IMR-90 (cell line): ENCODE results near the gene VEPH1.

Experiments
- FOS ChIP-seq: fragments of 150-350 bp; IDR thresholded peaks from 2 replicates; pipeline ENCODE4 v1.6.1; 2016; ENCODE audit warnings: low read depth, low read length
- MAFK ChIP-seq: IDR thresholded peaks from 2 replicates; pipeline ENCODE4 v1.6.1; 2012; ENCODE audit warnings: low read depth, low read length, improper control_type of control experiment
- MXI1 ChIP-seq: IDR thresholded peaks from 2 replicates; pipeline ENCODE4 v1.6.1; 2012; ENCODE audit warnings: low read depth, mild to moderate bottlenecking, low read length, moderate library complexity, borderline replicate concordance
- POLR2A ChIP-seq: IDR thresholded peaks from 2 replicates; pipeline ENCODE4 v1.6.1; 2012; ENCODE audit warnings: mild to moderate bottlenecking, low read depth, low read length
- RAD21 ChIP-seq: IDR thresholded peaks from 2 replicates; pipeline ENCODE4 v1.6.1; 2012; ENCODE audit warnings: low read length, improper control_type of control experiment
- RFX5 ChIP-seq: IDR thresholded peaks from 2 replicates; pipeline ENCODE4 v1.8.0; 2012; ENCODE audit warnings: low read depth, mild to moderate bottlenecking, low read length, moderate library complexity
- USF2 ChIP-seq: fragments of 150-350 bp; IDR thresholded peaks from 2 replicates; pipeline ENCODE4 v1.6.1; 2017; ENCODE audit warnings: mild to moderate bottlenecking, antibody characterized with exemption, low read length, low read depth
- TF ChIP-seq, protein P1 (sequence below): conservative IDR thresholded peaks from 2 replicates; pipeline ENCODE4 v1.5.1; 2012; ENCODE audit warnings: mild to moderate bottlenecking, low read depth, low read length, improper control_type of control experiment

GRCh38 chr3:157282261-157283191 is 220.7 kb downstream of the VEPH1 start:
- no peak for TF ChIP-seq POLR2A
- TF ChIP-seq, protein P1, sequence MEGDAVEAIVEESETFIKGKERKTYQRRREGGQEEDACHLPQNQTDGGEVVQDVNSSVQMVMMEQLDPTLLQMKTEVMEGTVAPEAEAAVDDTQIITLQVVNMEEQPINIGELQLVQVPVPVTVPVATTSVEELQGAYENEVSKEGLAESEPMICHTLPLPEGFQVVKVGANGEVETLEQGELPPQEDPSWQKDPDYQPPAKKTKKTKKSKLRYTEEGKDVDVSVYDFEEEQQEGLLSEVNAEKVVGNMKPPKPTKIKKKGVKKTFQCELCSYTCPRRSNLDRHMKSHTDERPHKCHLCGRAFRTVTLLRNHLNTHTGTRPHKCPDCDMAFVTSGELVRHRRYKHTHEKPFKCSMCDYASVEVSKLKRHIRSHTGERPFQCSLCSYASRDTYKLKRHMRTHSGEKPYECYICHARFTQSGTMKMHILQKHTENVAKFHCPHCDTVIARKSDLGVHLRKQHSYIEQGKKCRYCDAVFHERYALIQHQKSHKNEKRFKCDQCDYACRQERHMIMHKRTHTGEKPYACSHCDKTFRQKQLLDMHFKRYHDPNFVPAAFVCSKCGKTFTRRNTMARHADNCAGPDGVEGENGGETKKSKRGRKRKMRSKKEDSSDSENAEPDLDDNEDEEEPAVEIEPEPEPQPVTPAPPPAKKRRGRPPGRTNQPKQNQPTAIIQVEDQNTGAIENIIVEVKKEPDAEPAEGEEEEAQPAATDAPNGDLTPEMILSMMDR, result no peak
- TF ChIP-seq MXI1, result peak; percentile 53; the same call in 1 of the 2 replicates
- peak; percentile 67 for TF ChIP-seq USF2
- no peak for TF ChIP-seq RFX5
- TF ChIP-seq RAD21, result no peak
- TF ChIP-seq MAFK, result no peak
- TF ChIP-seq FOS, result no peak
